HG03039 (cell line): ENCODE measurements around the gene SEC22A.

Source experiments
- ATAC-seq: cut with Tn5 transposase; IDR thresholded peaks from one replicate; pipeline ENCODE4 v1.9.1; 2021; ENCODE audit warnings: mild to moderate bottlenecking, moderate library complexity; ENCODE audit not compliant: unreplicated experiment

Gene SEC22A

DNA sequence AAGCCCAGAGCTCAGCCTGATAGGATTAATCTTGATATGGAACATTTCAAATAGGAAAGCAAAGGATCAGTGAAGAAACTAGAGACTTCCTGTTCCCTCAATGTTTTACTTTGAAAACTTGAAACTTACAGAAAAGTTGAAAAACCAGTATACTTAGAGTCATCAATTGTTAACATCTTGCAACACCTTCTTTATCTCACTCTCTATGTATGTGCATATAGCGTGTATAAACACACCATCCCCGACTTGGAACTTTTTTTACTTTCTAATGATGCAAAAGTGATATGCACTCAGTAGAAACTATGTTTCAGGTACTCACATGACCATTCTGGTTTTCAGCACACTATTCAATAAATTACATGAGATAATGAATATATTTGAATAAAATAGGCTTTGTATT is 60.5 kb downstream of the SEC22A start:
- ATAC-seq: no peak

DNA sequence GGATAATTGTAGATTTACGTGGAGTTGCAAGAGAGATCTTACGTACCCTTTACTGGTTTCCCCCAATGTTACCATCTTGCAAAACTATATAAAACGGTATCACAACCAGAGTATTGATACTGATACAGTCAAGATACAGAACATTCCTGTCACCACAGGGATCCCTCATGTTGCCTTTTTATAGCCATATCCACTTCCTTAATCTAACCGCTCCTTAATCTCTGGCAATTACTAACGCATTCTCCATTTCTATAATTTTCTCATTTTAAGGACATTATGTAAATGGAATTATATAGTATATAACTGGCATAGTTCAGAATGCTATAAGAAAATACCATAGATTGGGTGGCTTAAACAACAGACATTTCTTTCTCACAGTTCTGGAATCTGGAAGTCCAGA is 61.1 kb downstream of the SEC22A start:
- ATAC-seq: no peak

DNA sequence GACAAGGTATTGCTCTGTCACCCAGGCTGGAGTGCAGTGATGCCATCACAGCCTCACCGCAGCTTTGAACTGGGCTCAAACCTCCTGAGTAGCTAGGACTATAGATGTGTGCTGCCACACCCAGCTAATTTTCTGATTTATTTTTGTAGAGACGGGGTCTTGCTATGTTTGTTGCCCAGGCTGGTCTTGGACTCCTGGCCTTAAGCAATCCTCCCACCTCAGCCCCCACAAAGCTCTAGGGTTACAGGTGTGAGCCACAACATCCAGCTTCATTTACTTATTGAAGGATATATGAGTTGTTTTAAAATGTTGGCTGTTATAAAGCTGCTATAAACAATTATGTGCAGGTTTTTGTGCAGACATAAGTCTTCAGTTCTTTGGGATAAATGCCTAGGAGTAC is 62.2 kb downstream of the SEC22A start:
- ATAC-seq: no peak

DNA sequence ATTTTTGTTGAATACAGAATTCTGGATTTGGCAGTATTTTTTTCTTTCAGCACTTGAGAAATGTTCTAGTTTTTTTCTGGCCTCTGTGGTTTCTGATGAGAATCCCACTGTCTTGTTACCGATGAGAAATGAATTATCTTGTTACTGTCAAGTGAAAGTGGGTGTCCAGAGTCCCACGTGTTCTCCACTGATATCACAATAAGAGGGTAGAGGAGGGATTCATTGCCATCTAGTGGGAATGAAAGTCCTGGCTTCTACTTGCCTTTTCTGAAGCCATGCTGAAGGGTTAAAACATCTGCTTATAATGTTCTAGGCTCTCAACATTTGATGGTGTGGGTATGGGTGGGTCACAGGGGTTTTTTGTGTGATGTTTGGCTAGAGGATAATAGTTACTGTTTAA is 66.1 kb downstream of the SEC22A start:
- ATAC-seq: no peak

DNA sequence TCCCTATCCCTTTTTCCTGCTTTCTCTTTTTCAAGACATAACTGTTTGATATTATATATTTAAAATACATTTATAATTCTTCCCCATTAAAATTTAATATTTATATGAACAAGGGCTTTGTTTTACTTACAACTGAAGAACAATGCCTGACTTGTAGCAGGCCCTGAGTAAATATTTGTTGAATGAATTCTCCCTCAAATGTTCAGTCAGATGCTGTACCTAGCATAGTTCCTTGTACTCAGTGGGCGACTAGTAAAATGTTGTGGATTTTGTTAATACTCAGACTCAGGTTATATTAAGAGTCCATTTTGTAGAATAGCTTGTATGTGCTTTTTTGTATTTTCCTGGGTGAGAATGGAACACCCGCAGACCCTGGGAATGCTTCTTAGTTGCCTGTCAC is 69.1 kb downstream of the SEC22A start:
- ATAC-seq: no peak

DNA sequence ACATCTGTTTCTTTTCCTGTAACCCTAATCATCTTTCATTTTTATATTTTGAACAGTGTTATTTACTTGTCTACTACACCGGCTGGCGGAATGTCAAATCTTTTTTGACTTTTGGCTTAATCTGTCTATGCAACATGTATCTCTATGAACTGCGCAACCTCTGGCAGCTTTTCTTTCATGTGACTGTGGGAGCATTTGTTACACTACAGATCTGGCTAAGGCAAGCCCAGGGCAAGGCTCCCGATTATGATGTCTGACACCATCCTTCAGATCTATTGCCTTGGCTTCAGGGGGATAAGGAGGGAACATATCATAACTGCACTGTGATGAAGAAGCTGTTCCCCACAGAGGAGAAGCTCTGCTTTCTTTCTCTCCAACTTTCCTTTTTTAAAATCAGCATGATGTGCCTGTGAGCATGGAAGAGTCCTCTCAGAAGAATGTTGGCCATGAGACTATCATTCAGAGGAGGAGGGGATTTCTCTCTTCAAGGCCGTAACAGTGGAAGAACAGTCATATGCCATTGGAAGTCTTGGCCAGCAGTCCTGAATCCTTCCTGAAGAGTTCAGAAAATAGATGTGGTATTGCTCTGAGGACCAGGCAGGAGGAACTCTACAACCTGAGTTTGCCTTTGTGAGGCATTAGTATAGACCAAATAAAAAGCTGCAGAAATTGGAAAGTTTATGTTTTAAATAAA is 69.9 kb downstream of the SEC22A start:
- ATAC-seq: no peak

DNA sequence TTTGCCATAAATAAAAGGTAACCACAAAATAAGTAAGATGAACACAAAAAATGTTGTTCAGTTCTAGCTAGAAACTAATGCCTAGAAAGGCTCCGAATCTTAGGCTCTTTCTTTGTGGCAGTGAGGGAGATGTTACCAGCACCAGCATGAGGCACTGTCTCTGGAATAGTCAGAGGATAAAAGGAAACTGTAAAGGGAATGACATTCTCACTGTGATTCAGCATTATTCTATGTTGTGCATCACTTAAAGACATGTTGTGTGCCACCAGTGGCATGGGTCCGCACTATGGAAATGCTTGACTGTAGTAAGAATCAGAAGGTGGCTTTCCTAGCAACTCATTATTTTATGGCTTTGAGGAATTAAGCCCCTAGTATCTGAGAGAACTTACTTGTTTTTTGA is 70.8 kb downstream of the SEC22A start:
- ATAC-seq: no peak

DNA sequence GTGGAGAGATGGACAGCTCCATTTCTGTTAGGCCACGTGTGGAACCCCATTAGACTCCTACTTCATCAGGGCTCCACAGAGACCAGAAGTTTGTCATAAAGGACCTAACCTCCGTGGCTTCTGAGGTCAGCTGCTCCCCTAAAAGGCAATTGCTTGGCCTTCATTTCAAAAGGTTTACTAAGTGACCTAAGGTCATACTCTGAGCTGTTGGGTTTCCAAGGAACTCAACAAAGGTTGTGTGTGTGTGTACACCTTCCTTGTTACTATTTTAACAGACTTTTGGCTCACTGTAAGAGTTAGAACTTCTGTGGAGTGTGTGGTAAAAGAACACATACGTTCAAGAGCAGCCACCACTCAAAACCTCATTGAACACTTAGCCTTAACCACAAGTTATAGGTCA is 73.9 kb downstream of the SEC22A start:
- no peak for ATAC-seq

DNA sequence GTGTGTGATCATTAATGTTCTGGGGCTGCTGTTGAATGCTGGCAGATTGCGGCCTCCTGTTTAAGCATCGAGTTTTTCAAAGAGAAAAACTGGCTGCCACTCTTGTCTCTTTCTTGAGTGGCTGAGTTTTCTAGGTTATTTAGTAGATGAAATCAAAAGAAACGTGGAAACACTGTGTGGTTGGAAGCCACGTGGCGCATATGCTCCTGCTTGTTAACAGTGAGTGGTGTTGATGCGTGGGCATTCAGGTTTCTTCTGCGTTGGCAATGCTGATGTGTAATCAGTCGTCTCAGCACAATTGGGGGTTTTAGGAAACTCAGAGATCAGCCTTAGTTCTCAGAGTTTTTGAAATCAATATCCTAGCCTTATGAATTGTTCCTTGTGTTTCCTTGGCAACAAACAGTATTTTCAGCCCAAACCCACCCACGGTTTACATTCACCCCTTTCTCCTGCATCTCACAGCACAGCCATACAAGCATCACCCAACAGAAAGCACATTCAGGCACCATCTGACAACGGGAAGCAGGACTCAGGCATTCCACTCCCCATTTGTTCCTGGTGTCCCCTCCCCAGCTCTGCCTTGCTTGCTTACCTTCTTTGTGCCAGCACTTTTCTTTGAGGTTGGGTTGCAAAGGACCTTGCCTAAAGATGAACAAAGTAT is 74.7 kb downstream of the SEC22A start:
- ATAC-seq: no peak

DNA sequence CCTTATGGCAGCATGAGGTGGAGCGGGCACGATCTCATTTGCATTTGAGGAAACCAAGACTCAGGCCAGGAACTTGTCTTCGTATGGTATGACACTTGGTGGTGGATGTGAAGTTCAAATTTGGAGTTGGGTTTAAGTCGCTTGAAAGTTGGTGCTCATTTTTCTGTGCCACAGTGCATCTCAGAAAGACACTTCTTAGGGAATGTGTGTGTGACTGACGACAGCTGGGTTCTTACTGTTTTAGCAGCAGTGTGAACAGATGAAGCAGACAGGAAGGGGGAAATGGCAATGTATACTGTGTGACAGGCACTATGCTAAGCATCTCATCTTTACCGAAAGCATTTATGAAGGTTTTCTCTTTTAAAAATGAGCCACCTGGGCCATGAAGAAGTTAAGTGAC is 75.4 kb downstream of the SEC22A start:
- ATAC-seq: no peak

DNA sequence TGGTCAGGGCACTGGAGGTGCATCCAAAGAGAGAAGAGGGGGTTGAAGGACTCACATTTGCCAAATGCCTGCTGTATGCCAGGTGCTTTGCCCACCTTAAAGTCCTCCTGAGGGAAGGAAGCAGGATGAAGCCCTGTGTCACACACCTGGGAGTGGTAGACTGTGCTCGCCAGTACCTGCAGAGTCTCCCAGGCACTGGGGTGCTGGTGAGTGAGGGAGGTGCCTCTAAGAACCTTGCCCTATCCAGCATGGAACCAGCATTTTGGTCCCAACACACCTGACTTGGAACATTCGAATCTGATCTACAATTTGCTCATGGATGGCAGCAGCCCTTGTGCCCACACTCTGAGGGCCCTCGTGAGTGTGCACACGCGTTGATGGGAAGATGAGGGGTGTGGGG is 76.7 kb downstream of the SEC22A start:
- no peak for ATAC-seq

DNA sequence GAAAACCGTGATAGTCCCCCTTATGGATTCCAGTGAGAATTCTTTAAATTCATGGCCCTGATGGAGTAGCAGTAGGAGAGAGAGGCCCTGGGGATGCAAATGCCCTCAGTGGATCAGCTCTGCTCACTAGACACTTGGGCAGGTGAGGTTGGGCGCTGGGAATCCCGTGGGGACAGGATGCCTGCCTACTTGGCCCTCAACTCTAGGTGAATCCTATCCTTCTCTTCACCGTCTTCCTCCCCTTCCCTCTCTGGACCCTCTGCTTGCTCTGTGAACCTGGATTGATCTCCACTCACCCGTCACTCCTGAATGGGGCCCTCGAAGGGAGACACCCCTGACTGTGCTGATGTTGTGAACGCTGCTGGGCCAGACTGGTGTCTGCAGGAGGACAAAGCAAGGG is 77.4 kb downstream of the SEC22A start:
- no peak for ATAC-seq

DNA sequence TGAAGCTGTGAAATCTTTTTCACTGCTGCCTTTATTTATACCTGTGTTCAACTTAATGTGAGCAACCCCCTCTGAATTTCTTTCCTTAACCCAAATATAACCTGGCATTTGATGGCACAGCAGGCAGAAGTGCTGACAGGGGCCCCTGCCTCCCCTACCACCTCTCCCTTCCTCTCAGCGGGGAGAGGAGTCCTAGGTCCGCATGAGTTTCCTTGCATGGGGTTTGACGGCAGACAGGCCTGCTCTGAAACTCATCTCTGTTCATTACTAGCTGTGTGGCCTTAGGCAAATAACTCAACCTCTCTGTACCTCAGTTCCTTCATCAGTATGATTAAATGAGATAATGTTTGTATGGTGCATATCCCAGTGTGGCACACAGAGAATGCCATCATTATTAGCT is 79.7 kb downstream of the SEC22A start:
- no peak for ATAC-seq

DNA sequence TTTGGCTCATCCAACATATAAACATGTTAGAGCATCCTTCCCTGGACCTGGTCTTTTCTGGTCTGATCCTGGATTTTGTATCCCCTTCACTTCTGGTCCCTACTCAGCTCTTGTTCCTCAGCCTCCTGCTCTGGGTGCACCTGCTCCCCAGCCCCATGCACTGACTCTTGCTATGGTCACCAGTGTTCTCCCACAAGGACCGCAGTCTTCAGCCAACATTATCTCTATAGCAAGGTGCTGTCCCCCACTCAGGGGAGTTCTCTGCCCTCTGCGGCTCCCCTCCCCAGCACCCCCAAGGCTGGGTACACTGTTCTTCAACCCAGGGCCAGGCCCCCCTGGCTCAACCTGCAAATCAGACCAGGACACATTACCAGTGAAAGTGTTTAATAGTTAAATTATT is 80.2 kb downstream of the SEC22A start:
- no peak for ATAC-seq

DNA sequence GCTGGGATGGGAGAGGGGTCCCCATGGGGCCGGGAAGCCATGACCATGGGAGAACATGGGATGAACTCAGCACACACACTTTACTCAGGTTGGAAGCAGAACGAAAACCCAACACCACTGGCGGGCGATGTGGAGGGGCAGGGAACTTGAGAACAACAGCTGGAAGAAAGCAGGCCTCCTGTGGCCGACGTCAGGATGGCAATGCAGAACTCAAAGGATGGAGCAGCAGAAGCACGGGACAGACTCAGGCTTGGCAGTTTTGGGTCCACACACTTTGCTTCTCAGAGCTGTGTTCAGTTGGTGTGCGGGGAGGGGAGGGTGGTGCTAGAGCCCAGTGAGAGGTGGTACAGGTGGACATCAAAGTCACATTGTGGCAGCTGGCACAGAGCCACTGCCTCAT is 80.7 kb downstream of the SEC22A start:
- ATAC-seq: no peak

DNA sequence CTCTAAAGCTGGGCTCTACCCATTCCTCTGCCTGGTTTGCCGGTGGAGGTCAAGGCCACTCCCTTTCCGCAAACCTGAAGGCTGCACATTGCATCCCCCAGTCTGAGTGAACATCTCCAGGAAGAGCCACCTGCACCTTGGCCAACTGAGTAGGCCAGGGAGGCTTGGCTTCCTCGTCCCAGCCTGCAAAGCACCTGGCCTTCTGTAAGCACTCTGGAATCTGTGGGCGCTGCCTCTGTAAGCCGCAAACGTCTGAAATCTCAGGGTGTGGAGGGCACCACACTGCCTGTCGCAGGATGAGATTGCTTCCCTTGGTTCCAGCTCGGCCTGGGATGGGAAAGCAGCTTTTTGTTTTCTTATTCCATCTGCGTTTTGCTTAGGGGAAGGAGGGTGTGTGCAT is 81.3 kb downstream of the SEC22A start:
- ATAC-seq: no peak

DNA sequence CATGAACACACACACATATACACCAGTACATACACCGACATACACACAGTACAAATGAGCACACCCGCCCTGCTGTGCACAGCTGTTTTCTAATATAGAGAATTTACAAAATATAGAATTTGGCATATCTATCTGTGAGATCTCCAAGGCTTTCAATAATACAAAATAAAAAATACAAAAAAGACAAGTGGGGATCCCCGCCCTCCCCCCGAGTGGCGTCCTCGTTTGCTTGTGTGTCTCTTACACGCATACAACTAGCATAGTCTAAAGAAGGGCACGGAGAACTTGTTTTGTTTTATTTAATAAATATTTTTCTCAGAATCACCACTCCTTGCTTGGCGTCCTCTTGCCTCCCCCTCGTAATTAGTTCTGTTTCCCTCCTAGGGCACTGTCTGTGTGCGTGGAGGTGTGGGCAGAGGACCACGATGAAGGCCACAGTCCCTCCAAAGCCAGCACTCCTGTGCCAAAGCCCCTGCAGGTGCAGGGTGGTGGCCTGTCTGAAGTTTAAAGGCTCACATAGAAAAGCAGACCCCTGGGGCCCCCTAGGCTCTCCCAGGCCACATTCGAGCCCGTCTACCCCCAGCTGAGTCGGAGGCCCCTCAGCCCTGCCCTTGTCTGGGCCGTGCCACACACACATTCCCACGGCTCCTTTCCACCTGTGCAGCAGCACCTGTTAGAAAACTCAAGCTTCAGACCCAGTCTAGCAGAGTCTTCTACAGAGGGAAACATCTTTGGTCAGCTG is 82.1 kb downstream of the SEC22A start:
- no peak for ATAC-seq

DNA sequence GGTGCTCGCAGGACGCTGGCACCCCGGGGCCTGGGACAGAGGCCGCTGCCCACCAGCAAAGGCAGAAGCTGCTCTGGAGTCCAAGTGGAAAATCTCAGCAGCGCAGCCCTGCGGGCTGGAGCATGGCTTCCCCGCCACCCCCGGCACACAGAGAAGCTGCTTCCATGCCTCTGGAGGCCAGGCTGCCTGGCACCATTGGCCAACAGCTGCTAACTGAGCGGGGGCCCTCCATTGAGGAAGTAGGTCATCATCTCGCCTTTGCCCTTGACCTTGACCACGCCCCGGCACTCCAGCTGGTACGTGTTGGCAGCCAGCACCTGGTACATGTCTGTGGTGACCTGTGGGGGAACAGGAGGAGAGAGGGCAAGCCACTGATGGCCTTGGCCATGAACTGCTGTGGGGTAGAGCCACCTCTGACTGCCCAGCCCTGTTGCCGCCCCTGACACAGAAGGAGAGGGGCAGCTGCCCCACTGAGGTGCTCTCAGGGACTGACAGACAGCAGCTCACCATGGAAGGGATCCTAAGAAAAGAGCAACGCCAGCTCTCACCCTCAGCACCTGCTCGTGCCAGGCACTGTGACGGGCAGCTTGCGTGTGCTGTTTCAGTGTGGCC is 82.8 kb downstream of the SEC22A start:
- no peak for ATAC-seq

DNA sequence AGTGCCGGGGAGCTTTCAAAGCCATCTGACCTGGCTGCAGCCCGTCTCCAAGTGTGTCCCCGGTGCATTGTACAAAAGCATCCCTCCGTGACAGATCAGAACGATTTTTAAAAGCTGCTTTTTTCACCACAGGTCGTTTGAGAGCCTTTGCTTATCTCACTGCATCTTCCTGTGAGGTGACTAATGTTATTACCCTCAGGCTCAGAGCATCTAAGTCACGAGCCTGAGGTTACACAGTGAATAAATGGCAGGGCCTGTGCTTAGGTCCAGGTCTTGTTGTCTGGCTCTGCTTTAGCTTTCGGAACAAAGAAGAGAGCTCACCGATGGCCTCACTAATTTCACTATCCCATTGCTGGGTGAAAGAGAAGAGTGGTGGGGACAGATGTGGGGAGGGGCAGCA is 83.3 kb downstream of the SEC22A start:
- no peak for ATAC-seq

DNA sequence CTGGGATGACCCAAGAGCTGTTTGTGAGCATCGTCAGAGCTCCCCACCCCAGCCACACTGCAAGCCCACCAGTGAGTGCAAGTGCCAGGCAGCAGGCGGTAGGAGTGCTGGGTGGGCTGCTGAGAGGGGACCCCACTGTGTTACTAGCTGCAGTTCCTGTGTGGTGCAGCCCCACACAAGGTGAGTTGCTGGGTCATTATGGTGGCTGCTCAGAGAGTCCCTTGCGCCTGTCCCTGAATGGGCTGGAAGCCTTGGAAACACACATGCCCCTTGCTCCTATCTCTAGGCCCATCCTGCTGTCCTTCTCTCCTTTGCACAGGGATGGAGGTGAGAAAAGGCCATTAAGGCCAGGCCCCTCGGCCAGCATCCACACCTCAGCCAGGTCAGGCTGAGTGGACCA is 83.7 kb downstream of the SEC22A start:
- ATAC-seq: no peak

DNA sequence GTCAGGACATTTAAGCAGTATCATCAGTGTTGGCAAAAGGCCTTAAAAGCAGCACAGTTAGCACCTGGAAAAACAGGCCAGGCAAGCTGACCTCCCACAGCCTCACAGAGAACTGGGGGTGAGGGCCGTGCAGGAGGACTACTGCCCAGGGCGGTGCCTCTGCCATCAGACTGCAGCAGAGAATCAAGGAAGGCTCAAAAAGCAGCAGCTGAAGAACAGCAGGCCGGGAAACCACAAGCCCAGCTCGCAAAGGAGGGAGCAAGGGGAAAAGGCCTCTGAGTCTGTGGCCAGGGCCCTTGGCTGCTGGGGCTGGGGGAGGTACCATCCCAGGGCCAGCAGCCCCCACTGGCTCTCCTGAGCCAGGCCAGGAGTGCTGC is 84.2 kb downstream of the SEC22A start:
- no peak for ATAC-seq
